HG02763 (cell line): ENCODE data around the gene TBCB.
"Not testable (repeated sequence)": the region's sequence is repeated elsewhere in the genome, so short reads cannot be mapped to it uniquely, and the experiment has no call there.

ENCODE experiments used
- ATAC-seq: cut with Tn5 transposase; IDR thresholded peaks from one replicate; pipeline ENCODE4 v1.9.1; 2021; ENCODE audit warnings: mild to moderate bottlenecking, moderate library complexity; ENCODE audit not compliant: unreplicated experiment

TBCB gene

DNA sequence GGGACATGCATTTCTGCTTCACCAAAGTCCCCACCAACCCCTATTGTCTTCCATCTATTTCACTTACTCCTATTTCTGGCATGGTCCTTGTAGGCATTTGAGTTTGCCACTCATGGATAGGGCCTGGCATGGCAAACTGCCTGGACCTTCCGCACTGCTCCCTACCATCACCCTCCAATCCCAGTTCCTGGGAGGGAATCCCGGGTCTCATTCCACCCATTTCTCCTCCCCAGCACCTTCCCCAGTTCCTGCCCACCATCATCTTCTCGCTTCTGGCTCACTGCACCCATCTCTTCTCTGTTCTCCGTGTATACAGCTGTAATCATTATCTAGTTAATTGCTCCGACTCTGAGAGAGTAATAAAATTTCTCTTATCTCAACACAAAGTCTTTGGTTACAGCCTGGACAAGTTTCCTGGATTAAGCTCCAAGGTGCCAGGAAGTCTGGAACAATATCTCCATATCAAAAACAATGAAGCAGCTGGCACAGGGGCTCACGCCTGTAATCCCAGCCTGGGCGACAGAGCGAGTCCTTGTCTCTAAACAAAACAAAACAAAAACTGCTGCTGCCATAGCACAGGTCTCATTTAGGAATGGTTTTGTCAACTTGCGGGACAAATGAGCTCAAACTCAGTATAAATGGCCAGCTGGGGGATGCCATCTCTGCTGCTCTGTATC lies 54.0 kb downstream of the TBCB start:
- ATAC-seq = no peak

- ATAC-seq = no peak
Measured at GRCh38 chr19:36172852-36173251, 57.6 kb downstream of the TBCB start.

DNA sequence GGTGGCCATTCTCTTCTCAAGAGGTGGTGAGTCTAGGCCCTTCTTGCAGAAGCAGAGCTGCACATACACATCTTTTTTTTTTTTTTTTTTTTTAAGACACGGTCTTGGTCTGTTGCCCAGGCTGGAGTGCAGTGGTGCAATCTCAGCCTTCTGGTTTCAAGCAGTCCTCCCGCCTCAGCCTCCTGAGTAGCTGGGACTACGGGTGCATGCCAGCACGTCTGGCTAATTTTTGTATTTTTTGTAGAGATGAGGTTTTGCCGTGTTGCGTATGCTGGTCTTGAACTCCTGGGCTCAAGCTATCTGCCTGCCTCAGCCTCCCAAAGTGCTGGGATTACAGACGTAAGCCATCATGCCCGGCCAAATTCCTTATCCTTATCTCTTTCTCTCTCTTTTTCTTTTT lies 58.6 kb downstream of the TBCB start:
- ATAC-seq = not testable (repeated sequence)
